GM12864 (cell line): Measurements from ENCODE around the gene RYK.

Source experiments
- DNase-seq: peaks from one replicate; pipeline ENCODE4 v3.0.0-alpha.2; 2011; ENCODE audit warnings: low read depth
- H3K4me3 ChIP-seq: 2 replicates; pipeline ENCODE4 v1.5.1; 2011; ENCODE audit warnings: mild to moderate bottlenecking, low read depth, low read length, control low read depth
- CTCF ChIP-seq: IDR thresholded peaks from 2 replicates; pipeline ENCODE4 v1.5.1; 2011; ENCODE audit warnings: low read depth, mild to moderate bottlenecking, moderate library complexity, low read length, control low read depth, inconsistent platforms; ENCODE audit errors: missing control alignments

Gene RYK

DNA sequence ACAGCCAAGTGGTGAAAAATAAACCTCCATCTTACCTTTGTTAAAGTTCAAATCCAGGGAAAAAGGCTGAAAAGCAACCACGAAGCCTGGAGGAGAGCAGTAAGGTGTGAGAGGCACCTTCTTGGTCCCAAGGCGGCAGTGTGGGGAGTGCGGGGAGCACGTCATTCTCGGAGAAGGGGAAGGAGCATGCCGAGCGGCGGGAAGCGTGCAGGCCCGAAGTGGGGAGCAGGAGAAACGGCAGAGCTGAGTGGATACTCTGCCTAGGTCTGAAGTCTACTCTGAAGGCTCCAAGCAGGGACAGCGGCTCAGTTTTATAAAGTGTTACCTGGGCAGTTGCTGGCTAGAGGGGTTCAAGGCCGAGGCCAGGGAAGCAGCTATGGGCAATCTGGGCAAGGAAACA, 96.9 kb downstream of the RYK start:
- DNase-seq = no peak
- TF ChIP-seq CTCF = no peak
- no peak overlapping the region for H3K4me3 ChIP-seq

GRCh38 chr3:134150476-134150875, 100.2 kb downstream of the RYK start:
- DNase-seq = no peak
- H3K4me3 ChIP-seq = no peak overlapping the region
- TF ChIP-seq CTCF = no peak

DNA sequence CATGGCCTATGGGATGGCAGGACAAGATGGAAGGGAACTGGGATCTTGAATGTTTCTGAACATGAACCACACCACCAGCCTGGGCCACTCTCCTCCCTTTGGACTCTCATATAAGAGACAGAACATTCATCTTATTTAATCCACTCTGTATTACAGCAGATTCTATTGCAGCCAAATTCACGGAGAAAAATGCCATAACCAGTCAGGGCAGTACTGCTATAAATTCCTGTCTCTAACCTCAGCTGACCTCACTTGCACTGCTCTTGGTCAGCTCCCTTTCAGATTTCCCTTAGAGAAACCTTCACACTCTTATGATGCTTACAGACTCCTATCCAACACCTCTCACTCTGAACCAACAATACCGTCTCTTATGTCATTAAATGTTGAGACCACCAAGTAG, 101.4 kb downstream of the RYK start:
- no peak for TF ChIP-seq CTCF
- DNase-seq = no peak
- H3K4me3 ChIP-seq = no peak overlapping the region

DNA sequence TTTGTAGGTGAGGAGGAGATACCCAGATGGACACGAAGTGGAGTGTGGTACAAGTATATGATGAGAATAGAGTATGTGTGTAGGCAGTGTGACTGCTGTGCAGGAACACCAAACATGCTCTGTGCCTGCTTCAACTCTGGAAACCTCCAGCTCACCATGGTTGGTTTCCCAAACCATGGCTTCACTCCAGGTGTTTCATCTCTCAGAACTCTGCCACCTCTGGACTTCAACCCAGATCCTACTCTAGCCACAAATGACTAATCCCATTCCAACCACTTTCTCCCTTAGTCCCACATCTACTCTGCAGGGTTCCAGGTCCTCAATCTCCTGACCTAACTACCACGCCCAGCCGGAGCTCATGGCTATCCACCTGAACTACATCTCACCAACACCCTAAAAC, 102.1 kb downstream of the RYK start:
- H3K4me3 ChIP-seq = no peak overlapping the region
- no peak for DNase-seq
- no peak for TF ChIP-seq CTCF

DNA sequence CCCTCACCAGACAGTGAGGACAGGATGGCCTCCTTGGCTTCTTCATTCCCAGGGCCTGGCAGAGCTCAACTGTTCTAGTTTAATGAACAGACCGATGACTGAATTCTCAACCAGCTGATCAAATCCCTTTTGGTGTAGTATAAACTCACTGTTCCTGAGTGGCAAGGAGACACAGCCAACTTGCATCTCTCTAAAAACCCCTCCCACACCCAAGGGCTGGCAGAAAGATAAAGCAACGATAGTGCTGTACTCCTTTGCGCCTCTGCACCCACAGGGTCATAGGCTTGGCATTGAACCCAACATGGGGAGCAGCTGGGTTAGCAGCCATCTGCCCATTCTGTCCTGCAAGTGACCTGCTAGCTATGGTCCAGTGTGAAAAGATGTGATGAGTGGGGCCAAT, 103.2 kb downstream of the RYK start:
- no peak for TF ChIP-seq CTCF
- H3K4me3 ChIP-seq = no peak overlapping the region

DNA sequence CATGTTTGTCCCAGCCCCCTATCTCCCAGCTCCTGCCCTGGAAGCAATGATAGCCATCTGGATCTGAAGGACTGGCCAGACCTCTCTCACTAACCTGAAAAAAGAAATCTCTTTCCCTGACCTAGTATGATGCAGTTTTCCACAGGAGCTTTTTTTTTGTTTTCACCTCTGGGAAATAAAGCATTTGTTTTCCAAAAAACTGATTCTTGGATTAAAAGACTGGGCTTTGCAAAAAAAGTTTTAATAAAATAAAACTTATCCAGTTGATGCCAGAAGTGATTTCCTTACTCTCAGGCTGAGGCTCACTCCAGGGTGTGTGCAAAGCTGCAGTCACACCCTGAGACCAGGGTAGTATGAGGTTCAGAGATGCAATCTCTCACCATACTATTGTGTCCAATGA, 104.0 kb downstream of the RYK start:
- TF ChIP-seq CTCF = no peak
- no peak overlapping the region for H3K4me3 ChIP-seq
- DNase-seq = no peak

More for the DNA sequence above, 103.2 kb downstream of the RYK start:
- no peak for DNase-seq

DNA sequence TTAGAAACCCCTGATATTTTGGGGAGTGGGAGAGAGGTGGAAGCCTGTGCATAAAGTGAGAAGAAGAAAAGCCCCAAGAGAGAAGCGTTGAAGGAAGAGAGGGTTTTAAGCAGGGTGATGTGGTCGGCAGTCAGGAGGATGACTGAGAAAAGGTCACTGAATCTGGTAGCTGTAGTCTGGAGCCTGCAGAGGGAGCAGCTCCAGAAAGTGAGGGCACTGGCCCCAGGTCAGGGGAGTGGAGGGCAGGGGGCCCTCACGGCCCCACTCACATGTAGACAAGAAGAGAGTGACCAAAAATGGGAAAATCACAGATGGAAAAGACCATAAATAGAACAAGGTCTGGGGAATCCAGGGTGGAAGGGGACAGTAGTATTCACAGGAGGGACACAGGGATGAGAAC, 105.5 kb downstream of the RYK start:
- H3K4me3 ChIP-seq = no peak overlapping the region
- DNase-seq = no peak
- TF ChIP-seq CTCF = peak; percentile 42
